Upper lobe of left lung (tissue), 4 donors: ENCODE data around the gene SLC25A26.

Source experiments
- CTCF ChIP-seq, 6 experiments: fragments of 450-650 bp in 4 of 6; fragments of 200-600 bp in 2 of 6; sonication (generic) in 2 of 6; IDR thresholded peaks; one replicate each; pipeline ENCODE4 v1.5.1; 2016 to 2019; ENCODE audit warnings: antibody characterized with exemption in 6 of 6
- EP300 ChIP-seq, 4 donors: sonication (generic); formaldehyde crosslinking; IDR thresholded peaks; one replicate each; pipeline ENCODE4 v1.5.1; 2017; ENCODE audit warnings: antibody characterized with exemption in 4 of 4, control low read depth in 2 of 4
- POLR2A ChIP-seq, 4 donors: fragments of 450-650 bp; IDR thresholded peaks; one replicate each; pipeline ENCODE4 v1.5.1; 2016 to 2017; ENCODE audit warnings: antibody characterized with exemption in 4 of 4, mild to moderate bottlenecking in 2 of 4
- POLR2AphosphoS5 ChIP-seq, 2 donors: sonication (generic); formaldehyde crosslinking; IDR thresholded peaks; one replicate each; pipeline ENCODE4 v1.5.1; 2017; ENCODE audit warnings: antibody characterized with exemption in 2 of 2

GRCh38 chr3:66233033-66233432, 12.2 kb downstream of the SLC25A26 start:
- no peak for TF ChIP-seq CTCF (IDR thresholded peaks at IDR 0.05)
- TF ChIP-seq EP300 (IDR thresholded peaks at IDR 0.05), result no peak
- no peak for TF ChIP-seq POLR2A (IDR thresholded peaks at IDR 0.05)
- no peak for TF ChIP-seq POLR2AphosphoS5 (IDR thresholded peaks at IDR 0.05)
